Progenitor cell of endocrine pancreas (in vitro differentiated cells): ENCODE data around the gene SLC2A14. TPM values are rescaled to one million over a fixed set of nuclear protein-coding genes. Genes with fewer than 3 reads are reported as not detected.
"Not testable (repeated sequence)": the region's sequence is repeated elsewhere in the genome, so short reads cannot be mapped to it uniquely, and the experiment has no call there.

Source experiments
- DNase-seq: peaks from one replicate; pipeline ENCODE4 v3.0.0; 2021; ENCODE audit warnings: low spot score; ENCODE audit not compliant: unreplicated experiment
- H3K27ac Mint-ChIP-seq: 2 replicates; pipeline ENCODE4 v1.8.0; 2021; ENCODE audit warnings: mild to moderate bottlenecking, moderate library complexity, mixed read lengths
- H3K27me3 Mint-ChIP-seq: 2 replicates; pipeline ENCODE4 v1.8.0; 2021; ENCODE audit warnings: mixed read lengths
- H3K36me3 Mint-ChIP-seq: 2 replicates; pipeline ENCODE4 v1.8.0; 2022; ENCODE audit warnings: mixed read lengths; ENCODE audit not compliant: insufficient read depth
- H3K4me1 Mint-ChIP-seq: 2 replicates; pipeline ENCODE4 v1.8.0; 2021; ENCODE audit warnings: low read depth, mixed read lengths
- H3K4me3 Mint-ChIP-seq: 2 replicates; pipeline ENCODE4 v1.8.0; 2021; ENCODE audit warnings: low read depth, mild to moderate bottlenecking, moderate library complexity, mixed read lengths
- H3K9me3 Mint-ChIP-seq: 2 replicates; pipeline ENCODE4 v1.8.0; 2021; ENCODE audit warnings: low read depth, mixed read lengths
- total RNA-seq: library from RNA; stranded (reverse); gene quantifications from 2 replicates; pipeline ENCODE4 v1.2.1, GENCODE V29; 2021
- TF ChIP-seq, protein P1 (sequence below): fragments of 200-600 bp; sonication (generic); IDR thresholded peaks from one replicate; pipeline ENCODE4 v1.5.0; 2021; ENCODE audit warnings: antibody characterized with exemption, mild to moderate bottlenecking; ENCODE audit not compliant: unreplicated experiment

SLC2A14 gene
- total RNA-seq, 1 donor from 2014 or later: 18.6 TPM

DNA sequence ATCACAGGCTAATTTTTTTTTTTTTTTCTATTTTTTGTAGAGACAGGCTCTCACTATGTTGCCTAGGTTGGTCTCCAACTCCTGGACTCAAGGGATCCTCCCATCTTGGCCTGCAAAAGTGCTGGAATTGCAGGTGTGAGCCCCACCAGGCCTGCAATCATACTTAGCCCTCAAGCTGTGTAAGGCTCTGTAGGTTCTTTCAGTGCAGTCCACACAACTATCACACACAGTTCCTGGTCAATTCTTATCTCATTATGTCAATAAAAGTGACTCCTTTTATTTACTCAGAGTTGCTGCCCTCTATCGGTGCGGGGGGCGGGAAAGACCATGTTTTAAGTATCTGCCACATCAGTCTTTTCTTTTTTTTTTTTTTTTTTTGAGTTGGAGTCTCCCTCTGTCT, 34.3 kb upstream of the SLC2A14 start:
- Mint-ChIP-seq H3K36me3 (no peaks in the 10 kb centered on the region), H3K4me1 (peaks cover 26% of the 10 kb centered on the region), H3K9me3 (no peaks in the 10 kb centered on the region)

DNA sequence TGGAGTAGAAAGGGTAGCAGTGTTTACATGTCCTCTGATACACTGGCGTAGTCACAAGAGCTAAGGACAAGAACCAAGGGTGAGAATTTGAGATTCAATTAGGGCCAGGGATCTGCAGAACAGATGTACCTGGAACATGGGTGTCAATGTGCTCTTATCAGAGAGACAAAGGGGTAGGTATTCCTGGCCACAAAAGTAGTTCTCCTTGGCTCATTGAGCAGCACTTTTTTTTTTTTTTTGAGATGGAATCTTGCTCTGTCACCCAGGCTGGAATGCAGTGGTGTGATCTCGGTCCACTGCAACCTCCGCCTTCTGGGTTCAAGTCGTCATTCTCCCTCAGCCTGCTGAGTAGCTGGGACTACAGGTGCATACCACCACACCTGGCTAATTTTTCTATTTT, 33.6 kb upstream of the SLC2A14 start:
- not testable (repeated sequence) for DNase-seq, H3K27me3 Mint-ChIP-seq, H3K9me3 Mint-ChIP-seq, H3K36me3 Mint-ChIP-seq, H3K4me3 Mint-ChIP-seq
- Mint-ChIP-seq H3K4me1 (peaks cover 26% of the 10 kb centered on the region), H3K27ac (peak overlapping the region; percentile 18)

More for the DNA sequence above, 34.3 kb upstream of the SLC2A14 start:
- no peak overlapping the region for H3K4me3 Mint-ChIP-seq
- peak; percentile 59 for DNase-seq
- H3K27ac Mint-ChIP-seq: peak overlapping the region; percentile 86
- no peaks in the 10 kb centered on the region for H3K27me3 Mint-ChIP-seq
- TF ChIP-seq, protein P1, sequence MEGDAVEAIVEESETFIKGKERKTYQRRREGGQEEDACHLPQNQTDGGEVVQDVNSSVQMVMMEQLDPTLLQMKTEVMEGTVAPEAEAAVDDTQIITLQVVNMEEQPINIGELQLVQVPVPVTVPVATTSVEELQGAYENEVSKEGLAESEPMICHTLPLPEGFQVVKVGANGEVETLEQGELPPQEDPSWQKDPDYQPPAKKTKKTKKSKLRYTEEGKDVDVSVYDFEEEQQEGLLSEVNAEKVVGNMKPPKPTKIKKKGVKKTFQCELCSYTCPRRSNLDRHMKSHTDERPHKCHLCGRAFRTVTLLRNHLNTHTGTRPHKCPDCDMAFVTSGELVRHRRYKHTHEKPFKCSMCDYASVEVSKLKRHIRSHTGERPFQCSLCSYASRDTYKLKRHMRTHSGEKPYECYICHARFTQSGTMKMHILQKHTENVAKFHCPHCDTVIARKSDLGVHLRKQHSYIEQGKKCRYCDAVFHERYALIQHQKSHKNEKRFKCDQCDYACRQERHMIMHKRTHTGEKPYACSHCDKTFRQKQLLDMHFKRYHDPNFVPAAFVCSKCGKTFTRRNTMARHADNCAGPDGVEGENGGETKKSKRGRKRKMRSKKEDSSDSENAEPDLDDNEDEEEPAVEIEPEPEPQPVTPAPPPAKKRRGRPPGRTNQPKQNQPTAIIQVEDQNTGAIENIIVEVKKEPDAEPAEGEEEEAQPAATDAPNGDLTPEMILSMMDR: peak; percentile 62

DNA sequence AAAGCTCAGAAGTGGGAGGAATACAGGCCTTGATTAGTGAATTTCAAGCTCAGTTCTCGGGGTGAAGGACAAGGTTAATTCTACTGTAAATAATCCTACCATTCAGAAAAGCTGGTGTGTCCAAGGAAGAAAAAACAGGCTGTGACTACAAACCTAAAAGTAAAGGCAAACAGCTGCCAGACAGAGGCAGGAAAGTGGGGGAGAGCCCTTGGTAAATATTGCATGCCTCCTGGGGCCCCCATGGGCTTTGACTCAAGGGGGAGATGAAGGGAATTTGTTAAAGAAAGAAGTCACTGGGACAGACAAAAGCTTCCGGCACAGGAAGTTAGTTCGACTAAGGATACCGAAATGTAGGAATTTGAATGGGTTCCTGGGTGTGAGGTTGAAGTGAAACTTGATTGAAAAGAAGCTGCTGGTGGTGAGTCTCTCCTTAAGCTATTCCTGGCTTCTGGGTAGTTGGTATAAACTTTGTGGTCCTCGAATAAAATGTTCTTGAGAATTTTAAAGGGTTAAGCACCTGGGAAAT, 32.9 kb upstream of the SLC2A14 start:
- Mint-ChIP-seq H3K27ac (peak overlapping the region; percentile 69), H3K4me1 (peaks cover 28% of the 10 kb centered on the region)

DNA sequence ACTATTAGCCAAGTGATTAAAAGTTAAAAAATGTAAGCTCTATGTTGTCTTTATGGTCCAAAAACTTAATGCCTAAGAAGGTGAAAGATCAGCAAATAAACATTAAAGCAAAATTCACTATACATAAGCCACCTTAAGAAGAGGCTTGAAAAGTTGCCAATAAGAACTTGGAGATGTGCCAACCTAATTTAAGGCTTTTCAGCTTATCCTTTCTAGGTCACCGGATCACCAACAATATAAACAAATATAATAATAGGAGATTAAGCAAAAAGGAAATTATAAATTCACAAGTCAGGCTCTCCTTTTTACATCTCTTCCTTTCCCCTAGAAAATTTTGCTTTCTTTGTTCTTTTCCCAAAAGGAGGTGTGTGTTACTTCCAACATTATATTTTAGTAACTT, 32.4 kb upstream of the SLC2A14 start:
- Mint-ChIP-seq H3K27me3 (no peaks in the 10 kb centered on the region), H3K4me3 (no peak overlapping the region), H3K36me3 (no peaks in the 10 kb centered on the region), H3K4me1 (peaks cover 28% of the 10 kb centered on the region), H3K27ac (peak overlapping the region; percentile 69), H3K9me3 (no peaks in the 10 kb centered on the region)
- TF ChIP-seq, protein P1: no peak
- no peak for DNase-seq

More for the DNA sequence above, 32.9 kb upstream of the SLC2A14 start:
- not testable (repeated sequence) for H3K4me3 Mint-ChIP-seq, H3K36me3 Mint-ChIP-seq, H3K9me3 Mint-ChIP-seq, H3K27me3 Mint-ChIP-seq, DNase-seq

DNA sequence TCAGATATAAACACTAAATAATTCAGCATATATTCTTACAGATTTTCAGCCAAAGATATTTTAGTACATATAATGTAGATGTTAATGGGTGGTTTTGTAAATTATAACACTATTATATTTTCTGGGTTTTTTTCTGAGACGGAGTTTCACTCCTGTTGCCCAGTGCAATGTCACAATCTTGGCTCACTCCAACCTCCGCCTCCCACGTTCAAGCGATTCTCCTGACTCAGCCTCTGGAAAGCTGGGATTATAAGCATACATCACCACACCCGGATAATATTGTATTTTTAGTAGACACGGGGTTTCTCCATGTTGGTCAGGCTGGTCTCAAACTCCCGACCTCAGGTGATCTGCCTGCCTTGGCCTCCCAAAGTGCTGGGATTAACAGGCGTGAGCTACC, 29.7 kb upstream of the SLC2A14 start:
- not testable (repeated sequence) for H3K4me3 Mint-ChIP-seq, H3K36me3 Mint-ChIP-seq, H3K9me3 Mint-ChIP-seq, DNase-seq, H3K27me3 Mint-ChIP-seq
- H3K4me1 Mint-ChIP-seq: peaks cover 23% of the 10 kb centered on the region
- H3K27ac Mint-ChIP-seq: peak overlapping the region; percentile 69

DNA sequence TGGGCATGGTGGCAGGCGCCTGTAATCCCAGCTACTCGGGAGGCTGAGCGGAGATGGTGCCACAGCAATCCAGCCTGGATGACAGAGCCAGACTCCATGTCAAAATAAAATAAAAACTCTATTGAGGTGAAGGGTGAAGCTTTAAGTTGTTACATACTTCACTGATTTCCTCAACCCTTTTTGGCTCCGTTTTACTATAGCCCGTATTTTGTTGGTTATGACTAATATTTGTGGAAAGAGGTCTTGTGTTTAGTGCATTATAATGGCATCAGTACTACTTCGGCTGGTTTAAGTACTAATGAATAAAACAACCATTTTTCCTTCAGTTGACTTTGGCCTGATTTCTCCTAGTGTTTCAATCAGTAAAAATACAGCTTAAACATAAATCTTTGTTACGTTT, 27.0 kb upstream of the SLC2A14 start:
- no peak for DNase-seq
- Mint-ChIP-seq H3K9me3 (no peaks in the 10 kb centered on the region), H3K27me3 (no peaks in the 10 kb centered on the region), H3K4me1 (peaks cover 2% of the 10 kb centered on the region), H3K4me3 (no peak overlapping the region), H3K36me3 (no peaks in the 10 kb centered on the region), H3K27ac (no peak overlapping the region)
- TF ChIP-seq, protein P1: no peak

DNA sequence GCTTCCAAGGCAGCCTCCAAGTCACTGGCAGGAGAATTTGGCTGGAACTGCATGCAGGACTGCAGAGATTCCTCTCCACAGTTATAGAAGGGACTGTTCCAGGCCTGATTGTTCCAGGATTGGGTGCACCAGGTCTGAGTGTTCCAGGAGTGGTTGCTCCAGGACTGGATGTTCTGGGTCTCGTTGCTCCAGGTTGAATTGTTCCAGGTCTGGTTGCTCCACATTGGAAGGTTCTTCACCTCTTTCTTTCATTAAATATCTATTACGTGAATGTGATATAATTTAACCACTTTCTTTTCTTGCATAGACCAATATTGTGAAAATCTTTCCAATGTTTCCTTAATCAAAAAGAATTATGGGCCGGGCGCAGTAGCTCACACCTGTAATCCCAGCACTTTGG, 24.0 kb upstream of the SLC2A14 start:
- H3K36me3 Mint-ChIP-seq, H3K9me3 Mint-ChIP-seq, H3K27me3 Mint-ChIP-seq, H3K4me3 Mint-ChIP-seq, H3K4me1 Mint-ChIP-seq, DNase-seq, H3K27ac Mint-ChIP-seq: not testable (repeated sequence)
